ENCODE data around the gene ATG4A. TPM values are rescaled to one million over a fixed set of nuclear protein-coding genes. Genes with fewer than 3 reads are reported as not detected.

The ATG4A gene
- total and polyA plus RNA-seq, 2 of the 8 experiments (the other 6 are each of a cell fraction or from before 2014, with no cell fraction given) = 1.2 to 2.0 TPM

DNA sequence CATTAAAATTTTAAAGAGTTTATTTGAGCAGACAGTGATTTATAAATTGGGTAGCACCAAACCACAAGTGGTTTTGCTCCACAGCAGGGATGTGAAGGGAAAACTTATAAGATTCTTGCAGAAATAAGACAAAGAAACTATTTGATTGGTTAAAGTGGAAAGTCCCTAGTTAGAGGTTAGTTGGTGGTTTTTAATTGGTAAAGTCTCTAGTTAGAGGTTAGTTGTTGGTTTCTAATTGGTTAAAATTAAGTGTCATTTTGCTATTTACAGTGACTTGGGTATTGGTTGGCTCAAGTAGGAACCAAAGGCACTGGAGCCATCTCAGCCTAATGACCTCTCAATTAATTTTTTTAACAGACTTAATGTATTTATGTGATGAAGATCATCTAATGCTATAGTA, 23.0 kb downstream of the ATG4A start:
- Histone ChIP-seq H4K20me1 (replicated peaks in 1 of 2; ENCODE audit: control insufficient read depth in 1 of 2, insufficient read depth in 2 of 2, low read length in 2 of 2) (no peaks in the 10 kb centered on the region), H4K91ac (replicated peaks; ENCODE audit: insufficient read length, low read length) (no peak overlapping the region), H3K36me3 (ENCODE audit: control insufficient read depth in 2 of 4, insufficient read depth in 4 of 4, low read length in 3 of 4) (no peaks in the 10 kb centered on the region), H4K8ac (ENCODE audit: extremely low read depth, insufficient read depth, low read length) (no peak overlapping the region), H3K79me1 (ENCODE audit: low read depth, low read length) (no peaks in the 10 kb centered on the region), H2AFZ (ENCODE audit: low read length) (no peak overlapping the region), H2BK12ac (ENCODE audit: low read depth, low read length) (no peak overlapping the region), H2BK120ac (replicated peaks; ENCODE audit: low read depth, low read length) (no peak overlapping the region), H2BK15ac (ENCODE audit: low read length) (no peak overlapping the region), H3K27ac (ENCODE audit: low read depth, low read length) (no peak overlapping the region), H3K27me3 (replicated peaks in 1 of 4; ENCODE audit: control insufficient read depth in 3 of 4, extremely low read depth in 1 of 4, insufficient read depth in 3 of 4, low read length in 3 of 4) (no peaks in the 10 kb centered on the region), H3K18ac (ENCODE audit: extremely low read depth, low read length) (no peak overlapping the region), H3K23me2 (ENCODE audit: low read depth, low read length) (no peaks in the 10 kb centered on the region), H3K9me3 (ENCODE audit: insufficient read depth in 2 of 2, low read depth in 1 of 2, low read length in 1 of 2) (no peaks in the 10 kb centered on the region), H3K14ac (ENCODE audit: insufficient read length) (no peak overlapping the region), H3K4ac (replicated peaks; ENCODE audit: insufficient read length, low read depth, low read length) (no peak overlapping the region), H3K79me2 (ENCODE audit: control insufficient read depth in 1 of 2, insufficient read depth in 2 of 2, low read length in 2 of 2) (no peaks in the 10 kb centered on the region), H3K56ac (replicated peaks; ENCODE audit: insufficient read length, low read depth, low read length) (no peak overlapping the region), H3K9ac (replicated peaks in 1 of 4; ENCODE audit: extremely low read depth in 1 of 4, low read depth in 3 of 4, low read length in 3 of 4) (no peak overlapping the region), H2BK20ac (ENCODE audit: low read length) (no peak overlapping the region), H3K4me1 (replicated peaks in 1 of 4; ENCODE audit: control insufficient read depth in 3 of 4, insufficient read depth in 4 of 4, low read length in 3 of 4) (no peaks in the 10 kb centered on the region), H3K4me2 (ENCODE audit: insufficient read depth in 1 of 2, low read depth in 2 of 2, low read length in 2 of 2) (no peak overlapping the region), H2AK5ac (ENCODE audit: low read depth, low read length) (no peak overlapping the region), H2BK5ac (ENCODE audit: low read depth, low read length) (no peak overlapping the region), H4K5ac (ENCODE audit: insufficient read length, low read depth, low read length) (no peak overlapping the region), H3K4me3 (ENCODE audit: extremely low read depth in 1 of 4, insufficient read depth in 2 of 4, low read depth in 3 of 4, low read length in 4 of 4) (no peak overlapping the region), H3K23ac (ENCODE audit: insufficient read length) (no peak overlapping the region)
- ChIA-PET CTCF (ENCODE audit: partially characterized antibody) (no interaction called here), POLR2A (ENCODE audit: partially characterized antibody) (no interaction called here)
- FAIRE-seq (no peak), DNase-seq (ENCODE audit: low read depth in 1 of 2, low spot score in 2 of 2) (no peak)
- TF ChIP-seq RBBP5 (IDR thresholded peaks at IDR 0.05; ENCODE audit: borderline replicate concordance, low read depth, low read length) = no peak
- TF ChIP-seq KDM4A (IDR thresholded peaks at IDR 0.05; ENCODE audit: low read depth, low read length, severe bottlenecking) = no peak
- no peak for TF ChIP-seq RFX5 (IDR thresholded peaks at IDR 0.05; ENCODE audit: borderline replicate concordance, low read depth, low read length)
- no peak for TF ChIP-seq SAP30 (IDR thresholded peaks at IDR 0.05; ENCODE audit: insufficient read depth, insufficient replicate concordance, low read length)
- no peak for TF ChIP-seq SIX5 (IDR thresholded peaks at IDR 0.05; ENCODE audit: low read depth, low read length)
- no peak for TF ChIP-seq SP2 (IDR thresholded peaks at IDR 0.05; ENCODE audit: low read length)
- no peak for TF ChIP-seq KDM1A (IDR thresholded peaks at IDR 0.05; ENCODE audit: borderline replicate concordance, low read length)
- TF ChIP-seq POLR2A (IDR thresholded peaks at IDR 0.05; ENCODE audit: control extremely low read depth in 1 of 2, low read depth in 2 of 2, low read length in 2 of 2) = no peak
- no peak for TF ChIP-seq E2F6 (IDR thresholded peaks at IDR 0.05)
- TF ChIP-seq, protein P1, sequence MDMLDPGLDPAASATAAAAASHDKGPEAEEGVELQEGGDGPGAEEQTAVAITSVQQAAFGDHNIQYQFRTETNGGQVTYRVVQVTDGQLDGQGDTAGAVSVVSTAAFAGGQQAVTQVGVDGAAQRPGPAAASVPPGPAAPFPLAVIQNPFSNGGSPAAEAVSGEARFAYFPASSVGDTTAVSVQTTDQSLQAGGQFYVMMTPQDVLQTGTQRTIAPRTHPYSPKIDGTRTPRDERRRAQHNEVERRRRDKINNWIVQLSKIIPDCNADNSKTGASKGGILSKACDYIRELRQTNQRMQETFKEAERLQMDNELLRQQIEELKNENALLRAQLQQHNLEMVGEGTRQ (IDR thresholded peaks at IDR 0.05; ENCODE audit: low read length) = no peak
- TF ChIP-seq, protein P2, sequence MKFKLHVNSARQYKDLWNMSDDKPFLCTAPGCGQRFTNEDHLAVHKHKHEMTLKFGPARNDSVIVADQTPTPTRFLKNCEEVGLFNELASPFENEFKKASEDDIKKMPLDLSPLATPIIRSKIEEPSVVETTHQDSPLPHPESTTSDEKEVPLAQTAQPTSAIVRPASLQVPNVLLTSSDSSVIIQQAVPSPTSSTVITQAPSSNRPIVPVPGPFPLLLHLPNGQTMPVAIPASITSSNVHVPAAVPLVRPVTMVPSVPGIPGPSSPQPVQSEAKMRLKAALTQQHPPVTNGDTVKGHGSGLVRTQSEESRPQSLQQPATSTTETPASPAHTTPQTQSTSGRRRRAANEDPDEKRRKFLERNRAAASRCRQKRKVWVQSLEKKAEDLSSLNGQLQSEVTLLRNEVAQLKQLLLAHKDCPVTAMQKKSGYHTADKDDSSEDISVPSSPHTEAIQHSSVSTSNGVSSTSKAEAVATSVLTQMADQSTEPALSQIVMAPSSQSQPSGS (IDR thresholded peaks at IDR 0.05; ENCODE audit: low read length) = no peak
- no peak for TF ChIP-seq CHD2 (IDR thresholded peaks at IDR 0.05; ENCODE audit: low read length)
- TF ChIP-seq TBP (IDR thresholded peaks at IDR 0.05; ENCODE audit: low read depth, low read length) = no peak

Measured in H1 (cell line).